ENCODE results near the gene NRP1.

- TF ChIP-seq, protein P1, sequence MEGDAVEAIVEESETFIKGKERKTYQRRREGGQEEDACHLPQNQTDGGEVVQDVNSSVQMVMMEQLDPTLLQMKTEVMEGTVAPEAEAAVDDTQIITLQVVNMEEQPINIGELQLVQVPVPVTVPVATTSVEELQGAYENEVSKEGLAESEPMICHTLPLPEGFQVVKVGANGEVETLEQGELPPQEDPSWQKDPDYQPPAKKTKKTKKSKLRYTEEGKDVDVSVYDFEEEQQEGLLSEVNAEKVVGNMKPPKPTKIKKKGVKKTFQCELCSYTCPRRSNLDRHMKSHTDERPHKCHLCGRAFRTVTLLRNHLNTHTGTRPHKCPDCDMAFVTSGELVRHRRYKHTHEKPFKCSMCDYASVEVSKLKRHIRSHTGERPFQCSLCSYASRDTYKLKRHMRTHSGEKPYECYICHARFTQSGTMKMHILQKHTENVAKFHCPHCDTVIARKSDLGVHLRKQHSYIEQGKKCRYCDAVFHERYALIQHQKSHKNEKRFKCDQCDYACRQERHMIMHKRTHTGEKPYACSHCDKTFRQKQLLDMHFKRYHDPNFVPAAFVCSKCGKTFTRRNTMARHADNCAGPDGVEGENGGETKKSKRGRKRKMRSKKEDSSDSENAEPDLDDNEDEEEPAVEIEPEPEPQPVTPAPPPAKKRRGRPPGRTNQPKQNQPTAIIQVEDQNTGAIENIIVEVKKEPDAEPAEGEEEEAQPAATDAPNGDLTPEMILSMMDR (IDR thresholded peaks at IDR 0.05), result no peak
- no peak for TF ChIP-seq POLR2A (IDR thresholded peaks at IDR 0.05)
Observed at GRCh38 chr10:33164060-33164709, 170.3 kb downstream of the NRP1 start.
